Measurements from ENCODE around the gene CUX1.

DNA sequence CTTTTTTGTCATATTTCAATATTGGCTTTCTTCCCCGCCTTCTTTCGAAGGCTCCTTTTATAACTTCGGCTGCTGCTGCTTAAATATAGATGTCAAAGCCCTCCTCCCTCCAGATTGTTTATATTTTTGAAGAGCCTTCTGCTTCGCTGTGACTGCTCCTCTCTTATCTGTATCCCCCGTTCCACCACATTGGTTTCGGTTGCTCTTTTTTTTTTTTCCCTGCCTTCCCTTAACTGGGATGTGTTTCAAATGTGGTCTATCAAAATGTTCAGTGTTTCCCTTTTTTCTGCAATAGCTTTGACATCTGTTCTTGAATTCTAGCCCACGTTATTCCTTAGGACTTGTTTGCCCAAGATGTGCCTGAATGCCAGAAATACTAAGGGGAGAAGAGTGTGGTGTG lies 96.4 kb downstream of the CUX1 start:
- no peak for TF ChIP-seq CTCF (IDR thresholded peaks at IDR 0.05; ENCODE audit: low read length)
- TF ChIP-seq EZH2phosphoT487 (IDR thresholded peaks at IDR 0.05; ENCODE audit: low read length) = no peak

Data from MM.1S (cell line).